ENCODE measurements around the gene PIGN.

PIGN gene, protein sequence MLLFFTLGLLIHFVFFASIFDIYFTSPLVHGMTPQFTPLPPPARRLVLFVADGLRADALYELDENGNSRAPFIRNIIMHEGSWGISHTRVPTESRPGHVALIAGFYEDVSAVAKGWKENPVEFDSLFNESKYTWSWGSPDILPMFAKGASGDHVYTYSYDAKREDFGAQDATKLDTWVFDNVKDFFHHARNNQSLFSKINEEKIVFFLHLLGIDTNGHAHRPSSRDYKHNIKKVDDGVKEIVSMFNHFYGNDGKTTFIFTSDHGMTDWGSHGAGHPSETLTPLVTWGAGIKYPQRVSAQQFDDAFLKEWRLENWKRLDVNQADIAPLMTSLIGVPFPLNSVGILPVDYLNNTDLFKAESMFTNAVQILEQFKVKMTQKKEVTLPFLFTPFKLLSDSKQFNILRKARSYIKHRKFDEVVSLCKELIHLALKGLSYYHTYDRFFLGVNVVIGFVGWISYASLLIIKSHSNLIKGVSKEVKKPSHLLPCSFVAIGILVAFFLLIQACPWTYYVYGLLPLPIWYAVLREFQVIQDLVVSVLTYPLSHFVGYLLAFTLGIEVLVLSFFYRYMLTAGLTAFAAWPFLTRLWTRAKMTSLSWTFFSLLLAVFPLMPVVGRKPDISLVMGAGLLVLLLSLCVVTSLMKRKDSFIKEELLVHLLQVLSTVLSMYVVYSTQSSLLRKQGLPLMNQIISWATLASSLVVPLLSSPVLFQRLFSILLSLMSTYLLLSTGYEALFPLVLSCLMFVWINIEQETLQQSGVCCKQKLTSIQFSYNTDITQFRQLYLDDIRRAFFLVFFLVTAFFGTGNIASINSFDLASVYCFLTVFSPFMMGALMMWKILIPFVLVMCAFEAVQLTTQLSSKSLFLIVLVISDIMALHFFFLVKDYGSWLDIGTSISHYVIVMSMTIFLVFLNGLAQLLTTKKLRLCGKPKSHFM

DNA sequence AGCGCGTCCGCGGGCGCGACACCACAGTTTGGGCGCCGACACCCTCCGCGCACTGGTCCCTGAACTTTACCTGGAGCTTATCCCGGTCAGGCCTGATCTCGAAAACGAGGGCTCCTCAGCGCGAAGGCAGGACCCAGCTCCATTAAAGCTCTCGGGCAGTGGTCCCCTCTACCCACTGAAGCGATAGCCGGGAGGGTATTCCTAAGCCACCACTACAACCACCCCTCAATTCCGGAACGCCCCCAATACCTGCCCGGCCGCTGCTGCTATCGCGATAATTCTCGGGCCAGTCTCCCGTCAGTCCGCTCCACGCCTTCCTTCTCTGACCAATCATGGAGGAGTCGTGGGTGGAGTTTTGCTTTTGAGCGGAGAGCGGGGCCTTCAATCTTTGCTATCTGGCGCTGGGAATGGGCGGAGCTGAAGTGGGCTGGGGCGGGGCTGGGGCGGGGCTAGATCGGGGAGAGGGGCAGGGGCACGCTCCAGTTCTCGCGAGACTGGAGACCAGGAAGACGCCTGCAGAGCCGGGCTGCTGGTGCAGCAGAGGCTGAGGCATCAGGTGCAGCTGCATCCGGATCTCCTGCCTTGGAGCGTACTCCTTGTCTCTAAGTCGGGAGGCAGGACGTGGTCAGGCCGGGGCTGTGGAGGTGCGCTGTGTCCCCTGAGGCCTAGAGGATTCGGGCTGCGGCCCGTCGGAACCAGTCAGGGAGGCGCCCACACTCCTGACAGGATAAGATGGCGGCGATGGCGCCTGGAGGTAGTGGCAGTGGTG is at the start of gene PIGN, which contains the start of gene RELCH:
Gene PIGN (minus strand): TSS at position 283 of the 769 bp plus-strand sequence. CDS start 25,703 bp downstream, outside the sequence.
Gene RELCH (plus strand): TSS at position 482 of the 769 bp plus-strand sequence. CDS start 251 bp downstream, at position 733.
- no peaks in the 10 kb centered on the region for H3K9me3 ChIP-seq (ENCODE audit: insufficient read depth, low read length, severe bottlenecking)
- peaks cover 33% of the 10 kb centered on the region for H4K20me1 ChIP-seq (ENCODE audit: insufficient read depth, low read length)
- DNase-seq (peak; percentile 97), ATAC-seq (ENCODE audit: insufficient read depth, low read depth) (peak; percentile 91)
- H3K79me2 ChIP-seq (ENCODE audit: insufficient read depth, low read length), result peaks cover 87% of the 10 kb centered on the region
- peaks cover 60% of the 10 kb centered on the region for H3K4me1 ChIP-seq (ENCODE audit: insufficient read depth, low read length)
- no peak for TF ChIP-seq EZH2 (IDR thresholded peaks at IDR 0.05; ENCODE audit: borderline replicate concordance, low read depth, low read length, severe bottlenecking)
- TF ChIP-seq, protein P1, sequence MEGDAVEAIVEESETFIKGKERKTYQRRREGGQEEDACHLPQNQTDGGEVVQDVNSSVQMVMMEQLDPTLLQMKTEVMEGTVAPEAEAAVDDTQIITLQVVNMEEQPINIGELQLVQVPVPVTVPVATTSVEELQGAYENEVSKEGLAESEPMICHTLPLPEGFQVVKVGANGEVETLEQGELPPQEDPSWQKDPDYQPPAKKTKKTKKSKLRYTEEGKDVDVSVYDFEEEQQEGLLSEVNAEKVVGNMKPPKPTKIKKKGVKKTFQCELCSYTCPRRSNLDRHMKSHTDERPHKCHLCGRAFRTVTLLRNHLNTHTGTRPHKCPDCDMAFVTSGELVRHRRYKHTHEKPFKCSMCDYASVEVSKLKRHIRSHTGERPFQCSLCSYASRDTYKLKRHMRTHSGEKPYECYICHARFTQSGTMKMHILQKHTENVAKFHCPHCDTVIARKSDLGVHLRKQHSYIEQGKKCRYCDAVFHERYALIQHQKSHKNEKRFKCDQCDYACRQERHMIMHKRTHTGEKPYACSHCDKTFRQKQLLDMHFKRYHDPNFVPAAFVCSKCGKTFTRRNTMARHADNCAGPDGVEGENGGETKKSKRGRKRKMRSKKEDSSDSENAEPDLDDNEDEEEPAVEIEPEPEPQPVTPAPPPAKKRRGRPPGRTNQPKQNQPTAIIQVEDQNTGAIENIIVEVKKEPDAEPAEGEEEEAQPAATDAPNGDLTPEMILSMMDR (IDR thresholded peaks at IDR 0.05; ENCODE audit: borderline replicate concordance, extremely low read depth, low read length, poor library complexity, severe bottlenecking), result no peak
- H2AFZ ChIP-seq (ENCODE audit: low read depth, low read length), result peak within 1 kb of the TSS; percentile 93
- H3K9ac ChIP-seq (ENCODE audit: low read depth, low read length), result peak within 1 kb of the TSS; percentile 87
- H3K4me3 ChIP-seq (ENCODE audit: low read depth in 1 of 2, low read length in 2 of 2), result peak within 1 kb of the TSS; percentile 80 to 90
- no peaks in the 10 kb centered on the region for H3K27me3 ChIP-seq (ENCODE audit: insufficient read depth, low read length, poor library complexity)
- peak within 1 kb of the TSS; percentile 87 for H3K4me2 ChIP-seq (ENCODE audit: insufficient read depth, low read length)
- peak within 1 kb of the TSS; percentile 87 for H3K27ac ChIP-seq (ENCODE audit: low read length)
- no peaks in the 10 kb centered on the region; the same call in 1 of the 2 replicates for H3K36me3 ChIP-seq (ENCODE audit: insufficient read depth, low read length)

DNA sequence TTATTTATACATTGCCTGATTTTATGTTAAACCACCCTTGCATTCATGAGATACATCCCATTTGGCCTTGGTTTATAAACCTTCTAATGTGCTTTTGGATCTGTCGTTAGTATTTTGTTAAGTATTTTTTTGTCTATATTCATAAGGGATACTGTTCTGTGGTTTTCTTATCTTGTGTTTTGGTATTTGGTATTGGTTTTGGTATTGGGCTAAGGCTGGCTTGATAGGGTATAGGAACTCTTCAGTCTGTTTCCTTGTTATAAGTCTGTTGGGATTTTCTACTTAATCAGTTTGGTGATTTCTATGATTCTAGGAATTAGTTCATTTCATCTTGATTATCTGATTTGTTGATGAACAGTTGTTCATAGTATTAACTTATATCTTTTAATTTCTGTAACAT is 49.4 kb upstream of the PIGN start:
- ATAC-seq (ENCODE audit: insufficient read depth, low read depth), result no peak
- no peak for TF ChIP-seq EZH2 (IDR thresholded peaks at IDR 0.05; ENCODE audit: borderline replicate concordance, low read depth, low read length, severe bottlenecking)
- TF ChIP-seq, protein P1 (IDR thresholded peaks at IDR 0.05; ENCODE audit: borderline replicate concordance, extremely low read depth, low read length, poor library complexity, severe bottlenecking), result no peak
- no peak overlapping the region for H3K4me2 ChIP-seq (ENCODE audit: insufficient read depth, low read length)
- H3K79me2 ChIP-seq (ENCODE audit: insufficient read depth, low read length), result no peaks in the 10 kb centered on the region
- H4K20me1 ChIP-seq (ENCODE audit: insufficient read depth, low read length), result no peaks in the 10 kb centered on the region
- no peak overlapping the region for H3K27ac ChIP-seq (ENCODE audit: low read length)
- no peaks in the 10 kb centered on the region for H3K27me3 ChIP-seq (ENCODE audit: insufficient read depth, low read length, poor library complexity)
- H3K9me3 ChIP-seq (ENCODE audit: insufficient read depth, low read length, severe bottlenecking), result no peaks in the 10 kb centered on the region
- H2AFZ ChIP-seq (ENCODE audit: low read depth, low read length), result no peak overlapping the region
- DNase-seq, result no peak
- H3K9ac ChIP-seq (ENCODE audit: low read depth, low read length), result no peak overlapping the region
- H3K36me3 ChIP-seq (ENCODE audit: insufficient read depth, low read length), result peaks cover 26% of the 10 kb centered on the region; the same call in 1 of the 2 replicates
- H3K4me1 ChIP-seq (ENCODE audit: insufficient read depth, low read length), result no peaks in the 10 kb centered on the region
- no peak overlapping the region for H3K4me3 ChIP-seq (ENCODE audit: low read depth in 1 of 2, low read length in 2 of 2)

GRCh38 chr18:62226047-62226446 is 39.2 kb upstream of the PIGN start:
- ATAC-seq (ENCODE audit: insufficient read depth, low read depth) (no peak), DNase-seq (no peak)
- H3K27me3 ChIP-seq (ENCODE audit: insufficient read depth, low read length, poor library complexity), result no peaks in the 10 kb centered on the region
- H3K4me3 ChIP-seq (ENCODE audit: low read depth in 1 of 2, low read length in 2 of 2), result no peak overlapping the region
- no peak for TF ChIP-seq EZH2 (IDR thresholded peaks at IDR 0.05; ENCODE audit: borderline replicate concordance, low read depth, low read length, severe bottlenecking)
- TF ChIP-seq, protein P1 (IDR thresholded peaks at IDR 0.05; ENCODE audit: borderline replicate concordance, extremely low read depth, low read length, poor library complexity, severe bottlenecking), result no peak
- H3K36me3 ChIP-seq (ENCODE audit: insufficient read depth, low read length), result peaks cover 80% of the 10 kb centered on the region
- H3K79me2 ChIP-seq (ENCODE audit: insufficient read depth, low read length), result no peaks in the 10 kb centered on the region
- no peaks in the 10 kb centered on the region for H4K20me1 ChIP-seq (ENCODE audit: insufficient read depth, low read length)
- peaks cover 4% of the 10 kb centered on the region for H3K9me3 ChIP-seq (ENCODE audit: insufficient read depth, low read length, severe bottlenecking)
- H3K27ac ChIP-seq (ENCODE audit: low read length), result no peak overlapping the region
- no peak overlapping the region for H2AFZ ChIP-seq (ENCODE audit: low read depth, low read length)
- no peaks in the 10 kb centered on the region for H3K4me1 ChIP-seq (ENCODE audit: insufficient read depth, low read length)
- H3K9ac ChIP-seq (ENCODE audit: low read depth, low read length), result no peak overlapping the region
- no peak overlapping the region for H3K4me2 ChIP-seq (ENCODE audit: insufficient read depth, low read length)
